GM23338 (cell line): Measurements from ENCODE around the gene PLCL1. TPM values are rescaled to one million over a fixed set of nuclear protein-coding genes. Genes with fewer than 3 reads are reported as not detected.

Source experiments
- ATAC-seq: fragments of 200-7000 bp; cut with Tn5 transposase; 3 replicates; pipeline ENCODE4 v1.9.1; 2020
- DNase-seq: peaks from one replicate; pipeline ENCODE4 v3.0.0-alpha.2; 2015; ENCODE audit warnings: low spot score
- H2AFZ ChIP-seq: fragments of 200-600 bp; sonication (generic); 2 replicates; pipeline ENCODE4 v1.8.0; 2016; ENCODE audit warnings: antibody characterized with exemption, mild to moderate bottlenecking, moderate library complexity
- H3F3A ChIP-seq: fragments of 200-600 bp; sonication (generic); replicated peaks from 2 replicates; pipeline ENCODE4 v1.8.0; 2017; ENCODE audit warnings: antibody characterized with exemption, mixed run types, low read depth
- H3K27ac ChIP-seq: fragments of 200-600 bp; sonication (generic); 2 replicates; pipeline ENCODE4 v1.6.1; 2016; ENCODE audit warnings: low read depth
- H3K27me3 ChIP-seq: fragments of 200-600 bp; sonication (generic); 2 replicates; pipeline ENCODE4 v1.8.0; 2016; ENCODE audit warnings: mild to moderate bottlenecking, mixed run types, moderate library complexity; ENCODE audit not compliant: insufficient read depth
- H3K36me3 ChIP-seq: fragments of 200-600 bp; sonication (generic); 2 replicates; pipeline ENCODE4 v1.8.0; 2016; ENCODE audit warnings: mild to moderate bottlenecking; ENCODE audit not compliant: insufficient read depth
- H3K4me1 ChIP-seq: fragments of 200-600 bp; sonication (generic); 2 replicates; pipeline ENCODE4 v1.8.0; 2016; ENCODE audit warnings: mild to moderate bottlenecking, moderate library complexity; ENCODE audit not compliant: insufficient read depth
- H3K4me2 ChIP-seq: fragments of 200-600 bp; sonication (generic); 2 replicates; pipeline ENCODE4 v1.7.1; 2017; ENCODE audit warnings: mixed run types
- H3K4me3 ChIP-seq: fragments of 200-600 bp; sonication (generic); 2 replicates; pipeline ENCODE4 v1.6.1; 2016; ENCODE audit warnings: mixed run types
- H3K79me2 ChIP-seq: fragments of 200-600 bp; sonication (generic); replicated peaks from 2 replicates; pipeline ENCODE4 v1.8.0; 2017; ENCODE audit warnings: mild to moderate bottlenecking; ENCODE audit not compliant: insufficient read depth
- H3K9me2 ChIP-seq: fragments of 200-600 bp; sonication (generic); 2 replicates; pipeline ENCODE4 v1.8.0; 2017; ENCODE audit not compliant: insufficient read depth
- H4K20me1 ChIP-seq: fragments of 200-600 bp; sonication (generic); replicated peaks from 2 replicates; pipeline ENCODE4 v1.8.0; 2017; ENCODE audit warnings: mild to moderate bottlenecking; ENCODE audit not compliant: insufficient read depth
- H3K27ac Mint-ChIP-seq: 2 replicates; pipeline ENCODE4 v1.8.0; 2020; ENCODE audit warnings: inconsistent platforms, mild to moderate bottlenecking, moderate library complexity, mixed read lengths
- H3K27me3 Mint-ChIP-seq: 3 replicates; pipeline ENCODE4 v1.8.0; 2022; ENCODE audit warnings: low read depth, mild to moderate bottlenecking, moderate library complexity, mixed read lengths, inconsistent platforms; ENCODE audit not compliant: insufficient read depth, poor library complexity
- H3K36me3 Mint-ChIP-seq: 3 replicates; pipeline ENCODE4 v1.8.0; 2021; ENCODE audit warnings: low read depth, mild to moderate bottlenecking, inconsistent platforms, moderate library complexity, mixed read lengths
- H3K4me1 Mint-ChIP-seq: 3 replicates; pipeline ENCODE4 v1.8.0; 2020; ENCODE audit warnings: mild to moderate bottlenecking, inconsistent platforms, mixed read lengths
- H3K4me3 Mint-ChIP-seq: 3 replicates; pipeline ENCODE4 v1.8.0; 2021; ENCODE audit warnings: moderate library complexity, mild to moderate bottlenecking, inconsistent platforms, mixed read lengths
- H3K9me3 Mint-ChIP-seq: 3 replicates; pipeline ENCODE4 v1.8.0; 2020; ENCODE audit warnings: moderate library complexity, mild to moderate bottlenecking, inconsistent platforms, mixed read lengths
- ETS1 ChIP-seq: IDR thresholded peaks from 2 replicates; pipeline ENCODE4 v1.6.1; 2016; ENCODE audit warnings: antibody characterized with exemption
- EZH2 ChIP-seq: fragments of 200-600 bp; sonication (generic); IDR thresholded peaks from one replicate; pipeline ENCODE4 v1.8.0; 2017; ENCODE audit warnings: antibody characterized with exemption, mild to moderate bottlenecking, low read depth; ENCODE audit not compliant: unreplicated experiment
- JUNB ChIP-seq: IDR thresholded peaks from one replicate; pipeline ENCODE4 v1.6.1; 2016; ENCODE audit warnings: antibody characterized with exemption; ENCODE audit not compliant: unreplicated experiment
- NANOG ChIP-seq: IDR thresholded peaks from 2 replicates; pipeline ENCODE4 v1.6.1; 2016; ENCODE audit warnings: antibody characterized with exemption, borderline replicate concordance
- POLR2AphosphoS5 ChIP-seq: IDR thresholded peaks from 2 replicates; pipeline ENCODE4 v1.6.1; 2016; ENCODE audit warnings: antibody characterized with exemption, low read depth
- ZNF114 ChIP-seq: fragments of 250-450 bp; sonication (Bioruptor Pico); IDR thresholded peaks from 2 replicates; pipeline ENCODE4 v1.5.0; 2020; ENCODE audit warnings: mild to moderate bottlenecking, moderate library complexity
- ZNF331 ChIP-seq: fragments of 250-450 bp; sonication (Bioruptor Pico); IDR thresholded peaks from 2 replicates; pipeline ENCODE4 v1.5.0; 2020; ENCODE audit warnings: low read depth, mild to moderate bottlenecking, moderate library complexity
- ZNF462 ChIP-seq: fragments of 250-450 bp; sonication (Bioruptor Pico); IDR thresholded peaks from 2 replicates; pipeline ENCODE4 v1.5.0; 2020; ENCODE audit warnings: mild to moderate bottlenecking, moderate library complexity
- polyA plus RNA-seq: library from polyadenylated mRNA; unstranded; fragments of >200 nt; fragmentation: Nextera tagmentation; extraction: Ambion mirVana; gene quantifications from 2 replicates; pipeline ENCODE4 v1.2.1, GENCODE V29; 2016
- total RNA-seq: library from RNA; depleted of rRNA; stranded (reverse); fragments of >200 nt; shearing (Covaris generic); gene quantifications from 2 replicates; pipeline ENCODE4 v1.2.3, GENCODE V29; 2014
- TF ChIP-seq, protein P1 (sequence below), 2 experiments: fragments of 200-600 bp in 1 of 2; sonication (generic) in 1 of 2; conservative IDR thresholded peaks; 2 replicates each; pipeline versions ENCODE4 v1.5.1 to v1.6.1; 2016 to 2017; ENCODE audit warnings: antibody characterized with exemption in 2 of 2, low read depth in 2 of 2, mild to moderate bottlenecking in 2 of 2, moderate library complexity in 1 of 2
- TF ChIP-seq, protein P2 (sequence below): IDR thresholded peaks from one replicate; pipeline ENCODE4 v1.6.1; 2018; ENCODE audit warnings: antibody characterized with exemption; ENCODE audit not compliant: unreplicated experiment

The PLCL1 gene
- total and polyA plus RNA-seq, 2 experiments from 2014 or later = not detected

GRCh38 chr2:197799068-197799467, 5.3 kb upstream of the PLCL1 start (continued):
- TF ChIP-seq, protein P1, sequence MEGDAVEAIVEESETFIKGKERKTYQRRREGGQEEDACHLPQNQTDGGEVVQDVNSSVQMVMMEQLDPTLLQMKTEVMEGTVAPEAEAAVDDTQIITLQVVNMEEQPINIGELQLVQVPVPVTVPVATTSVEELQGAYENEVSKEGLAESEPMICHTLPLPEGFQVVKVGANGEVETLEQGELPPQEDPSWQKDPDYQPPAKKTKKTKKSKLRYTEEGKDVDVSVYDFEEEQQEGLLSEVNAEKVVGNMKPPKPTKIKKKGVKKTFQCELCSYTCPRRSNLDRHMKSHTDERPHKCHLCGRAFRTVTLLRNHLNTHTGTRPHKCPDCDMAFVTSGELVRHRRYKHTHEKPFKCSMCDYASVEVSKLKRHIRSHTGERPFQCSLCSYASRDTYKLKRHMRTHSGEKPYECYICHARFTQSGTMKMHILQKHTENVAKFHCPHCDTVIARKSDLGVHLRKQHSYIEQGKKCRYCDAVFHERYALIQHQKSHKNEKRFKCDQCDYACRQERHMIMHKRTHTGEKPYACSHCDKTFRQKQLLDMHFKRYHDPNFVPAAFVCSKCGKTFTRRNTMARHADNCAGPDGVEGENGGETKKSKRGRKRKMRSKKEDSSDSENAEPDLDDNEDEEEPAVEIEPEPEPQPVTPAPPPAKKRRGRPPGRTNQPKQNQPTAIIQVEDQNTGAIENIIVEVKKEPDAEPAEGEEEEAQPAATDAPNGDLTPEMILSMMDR (conservative IDR thresholded peaks at IDR 0.05; ENCODE audit: low read depth in 2 of 2) = no peak

DNA sequence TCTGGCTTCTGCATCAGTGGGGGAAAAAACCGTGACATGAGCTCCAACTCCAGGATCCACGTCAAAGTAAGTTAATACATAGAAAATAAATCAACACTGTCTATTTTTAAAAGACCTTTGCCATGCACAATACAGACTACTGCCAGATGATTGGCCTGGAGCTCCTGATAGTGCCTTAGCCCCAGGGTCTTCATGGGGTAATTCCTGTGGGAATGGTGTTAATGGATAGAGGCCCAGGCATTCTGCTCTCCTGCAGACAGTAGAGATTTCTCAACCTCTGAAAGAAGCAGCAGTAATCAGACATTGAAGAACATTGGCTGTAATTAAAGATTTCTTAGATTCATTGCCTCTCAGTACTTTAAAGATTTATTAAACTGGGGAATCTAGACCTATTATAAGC, 4.3 kb upstream of the PLCL1 start:
- peaks cover 2% of the 10 kb centered on the region; the same call in 1 of the 3 replicates for H3K9me3 Mint-ChIP-seq
- H3K4me3 ChIP-seq = no peak overlapping the region
- H3K36me3 Mint-ChIP-seq = no peaks in the 10 kb centered on the region
- H3K27ac ChIP-seq = no peak overlapping the region
- ATAC-seq (no peak), DNase-seq (no peak)
- H3F3A ChIP-seq = no peaks in the 10 kb centered on the region
- H3K79me2 ChIP-seq = no peaks in the 10 kb centered on the region
- no peaks in the 10 kb centered on the region for H4K20me1 ChIP-seq
- no peaks in the 10 kb centered on the region for H3K9me2 ChIP-seq
- no peak overlapping the region for H3K27ac Mint-ChIP-seq
- H3K27me3 ChIP-seq = peaks cover 17% of the 10 kb centered on the region
- no peaks in the 10 kb centered on the region for H3K36me3 ChIP-seq
- no peak overlapping the region for H2AFZ ChIP-seq
- H3K4me2 ChIP-seq = no peak overlapping the region
- H3K4me3 Mint-ChIP-seq = no peak overlapping the region
- H3K4me1 ChIP-seq = peaks cover 5% of the 10 kb centered on the region; the same call in 1 of the 2 replicates
- peaks cover 12% of the 10 kb centered on the region for H3K27me3 Mint-ChIP-seq
- peaks cover 6% of the 10 kb centered on the region for H3K4me1 Mint-ChIP-seq
- TF ChIP-seq ZNF331 (CRISPR knock-in tag) (no peak), ETS1 (no peak), EZH2 (no peak), JUNB (no peak), ZNF114 (CRISPR knock-in tag) (no peak), NANOG (no peak), ZNF462 (CRISPR knock-in tag) (no peak), POLR2AphosphoS5 (no peak)
- TF ChIP-seq, protein P2, sequence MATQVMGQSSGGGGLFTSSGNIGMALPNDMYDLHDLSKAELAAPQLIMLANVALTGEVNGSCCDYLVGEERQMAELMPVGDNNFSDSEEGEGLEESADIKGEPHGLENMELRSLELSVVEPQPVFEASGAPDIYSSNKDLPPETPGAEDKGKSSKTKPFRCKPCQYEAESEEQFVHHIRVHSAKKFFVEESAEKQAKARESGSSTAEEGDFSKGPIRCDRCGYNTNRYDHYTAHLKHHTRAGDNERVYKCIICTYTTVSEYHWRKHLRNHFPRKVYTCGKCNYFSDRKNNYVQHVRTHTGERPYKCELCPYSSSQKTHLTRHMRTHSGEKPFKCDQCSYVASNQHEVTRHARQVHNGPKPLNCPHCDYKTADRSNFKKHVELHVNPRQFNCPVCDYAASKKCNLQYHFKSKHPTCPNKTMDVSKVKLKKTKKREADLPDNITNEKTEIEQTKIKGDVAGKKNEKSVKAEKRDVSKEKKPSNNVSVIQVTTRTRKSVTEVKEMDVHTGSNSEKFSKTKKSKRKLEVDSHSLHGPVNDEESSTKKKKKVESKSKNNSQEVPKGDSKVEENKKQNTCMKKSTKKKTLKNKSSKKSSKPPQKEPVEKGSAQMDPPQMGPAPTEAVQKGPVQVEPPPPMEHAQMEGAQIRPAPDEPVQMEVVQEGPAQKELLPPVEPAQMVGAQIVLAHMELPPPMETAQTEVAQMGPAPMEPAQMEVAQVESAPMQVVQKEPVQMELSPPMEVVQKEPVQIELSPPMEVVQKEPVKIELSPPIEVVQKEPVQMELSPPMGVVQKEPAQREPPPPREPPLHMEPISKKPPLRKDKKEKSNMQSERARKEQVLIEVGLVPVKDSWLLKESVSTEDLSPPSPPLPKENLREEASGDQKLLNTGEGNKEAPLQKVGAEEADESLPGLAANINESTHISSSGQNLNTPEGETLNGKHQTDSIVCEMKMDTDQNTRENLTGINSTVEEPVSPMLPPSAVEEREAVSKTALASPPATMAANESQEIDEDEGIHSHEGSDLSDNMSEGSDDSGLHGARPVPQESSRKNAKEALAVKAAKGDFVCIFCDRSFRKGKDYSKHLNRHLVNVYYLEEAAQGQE = no peak
- TF ChIP-seq, protein P1 (conservative IDR thresholded peaks at IDR 0.05; ENCODE audit: low read depth in 2 of 2) = no peak
